Measurements from ENCODE around the gene STYXL2.

The STYXL2 gene

GRCh38 chr1:167088746-167089417, 5.0 kb upstream of the STYXL2 start:
- H3K9me2 ChIP-seq (ENCODE audit: low read depth, low read length), result no peaks in the 10 kb centered on the region
- H3K9ac ChIP-seq (ENCODE audit: low read length), result no peak overlapping the region
- H3K4me3 ChIP-seq (ENCODE audit: low read depth, low read length, poor library complexity, severe bottlenecking), result no peak overlapping the region
- H3K36me3 ChIP-seq (ENCODE audit: insufficient read depth, low read length), result no peaks in the 10 kb centered on the region
- H4K20me1 ChIP-seq (ENCODE audit: insufficient read depth, low read length), result no peaks in the 10 kb centered on the region
- no peaks in the 10 kb centered on the region for H3K79me2 ChIP-seq (ENCODE audit: insufficient read depth, low read length)
- TF ChIP-seq CTCF (IDR thresholded peaks at IDR 0.05; ENCODE audit: low read length), result no peak
- TF ChIP-seq EZH2 (IDR thresholded peaks at IDR 0.05; ENCODE audit: borderline replicate concordance, low read length), result no peak
- H3F3A ChIP-seq (ENCODE audit: insufficient read depth, low read length), result no peaks in the 10 kb centered on the region
- no peaks in the 10 kb centered on the region for H3K27me3 ChIP-seq (ENCODE audit: insufficient read depth, low read length)
- no peak overlapping the region for H2AFZ ChIP-seq (ENCODE audit: low read length)
- H3K27ac ChIP-seq (ENCODE audit: low read depth, low read length, poor library complexity, severe bottlenecking), result no peak overlapping the region
- no peaks in the 10 kb centered on the region for H3K9me3 ChIP-seq (ENCODE audit: low read length)
- no peak overlapping the region for H3K4me2 ChIP-seq (ENCODE audit: low read length)
- H3K4me1 ChIP-seq (ENCODE audit: insufficient read depth, low read length, severe bottlenecking), result no peaks in the 10 kb centered on the region

- Histone ChIP-seq H3K27ac (ENCODE audit: low read depth, low read length, poor library complexity, severe bottlenecking) (no peak overlapping the region), H3K4me1 (ENCODE audit: insufficient read depth, low read length, severe bottlenecking) (no peaks in the 10 kb centered on the region), H3K9me3 (ENCODE audit: low read length) (no peaks in the 10 kb centered on the region), H4K20me1 (ENCODE audit: insufficient read depth, low read length) (no peaks in the 10 kb centered on the region), H3K4me2 (ENCODE audit: low read length) (no peak overlapping the region), H3K9ac (ENCODE audit: low read length) (no peak overlapping the region), H3F3A (ENCODE audit: insufficient read depth, low read length) (no peaks in the 10 kb centered on the region), H3K79me2 (ENCODE audit: insufficient read depth, low read length) (no peaks in the 10 kb centered on the region), H3K4me3 (ENCODE audit: low read depth, low read length, poor library complexity, severe bottlenecking) (no peak overlapping the region), H3K36me3 (ENCODE audit: insufficient read depth, low read length) (no peaks in the 10 kb centered on the region), H2AFZ (ENCODE audit: low read length) (no peak overlapping the region), H3K27me3 (ENCODE audit: insufficient read depth, low read length) (0 out of 2 replicates have a peak, but pooled peaks cover 4% of the 10 kb centered on the region), H3K9me2 (ENCODE audit: low read depth, low read length) (no peaks in the 10 kb centered on the region)
- no peak for TF ChIP-seq EZH2 (IDR thresholded peaks at IDR 0.05; ENCODE audit: borderline replicate concordance, low read length)
- no peak for TF ChIP-seq CTCF (IDR thresholded peaks at IDR 0.05; ENCODE audit: low read length)
Measured at GRCh38 chr1:167089939-167090313, 3.9 kb upstream of the STYXL2 start.

GRCh38 chr1:167090314-167090942, 3.4 kb upstream of the STYXL2 start, which contains the start of gene GPA33:
Gene GPA33, minus strand, starts transcription at chr1:167090377. Its CDS starts 90 bp downstream, at chr1:167090287.
- H2AFZ ChIP-seq (ENCODE audit: low read length), result no peak within 1 kb of the TSS
- H3K4me2 ChIP-seq (ENCODE audit: low read length), result no peak within 1 kb of the TSS
- no peaks in the 10 kb centered on the region for H3F3A ChIP-seq (ENCODE audit: insufficient read depth, low read length)
- no peak within 1 kb of the TSS for H3K9ac ChIP-seq (ENCODE audit: low read length)
- 0 out of 2 replicates have a peak, but pooled peaks cover 4% of the 10 kb centered on the region for H3K27me3 ChIP-seq (ENCODE audit: insufficient read depth, low read length)
- H3K4me3 ChIP-seq (ENCODE audit: low read depth, low read length, poor library complexity, severe bottlenecking), result no peak within 1 kb of the TSS
- H3K79me2 ChIP-seq (ENCODE audit: insufficient read depth, low read length), result no peaks in the 10 kb centered on the region
- no peaks in the 10 kb centered on the region for H3K9me3 ChIP-seq (ENCODE audit: low read length)
- no peaks in the 10 kb centered on the region for H4K20me1 ChIP-seq (ENCODE audit: insufficient read depth, low read length)
- no peaks in the 10 kb centered on the region for H3K4me1 ChIP-seq (ENCODE audit: insufficient read depth, low read length, severe bottlenecking)
- H3K36me3 ChIP-seq (ENCODE audit: insufficient read depth, low read length), result no peaks in the 10 kb centered on the region
- H3K9me2 ChIP-seq (ENCODE audit: low read depth, low read length), result no peaks in the 10 kb centered on the region
- no peak for TF ChIP-seq CTCF (IDR thresholded peaks at IDR 0.05; ENCODE audit: low read length)
- TF ChIP-seq EZH2 (IDR thresholded peaks at IDR 0.05; ENCODE audit: borderline replicate concordance, low read length), result no peak
- no peak within 1 kb of the TSS for H3K27ac ChIP-seq (ENCODE audit: low read depth, low read length, poor library complexity, severe bottlenecking)

Data from OCI-LY1 (cell line).